KOPT-K1 (cell line): ENCODE measurements around the gene IFNLR1.

Source experiments
- H3K27ac ChIP-seq: fragments of 200-600 bp; sonication (generic); 2 replicates; pipeline ENCODE4 v1.5.1; 2016; ENCODE audit warnings: antibody characterized with exemption, mild to moderate bottlenecking, low read depth, low read length; ENCODE audit not compliant: poor library complexity, severe bottlenecking
- H3K36me3 ChIP-seq: fragments of 200-600 bp; sonication (generic); 2 replicates; pipeline ENCODE4 v1.5.1; 2017; ENCODE audit warnings: antibody characterized with exemption, mild to moderate bottlenecking, low read length, moderate library complexity; ENCODE audit not compliant: insufficient read depth
- H3K9me3 ChIP-seq: fragments of 200-600 bp; sonication (generic); 2 replicates; pipeline ENCODE4 v1.5.1; 2017; ENCODE audit warnings: antibody characterized with exemption, low read length, mild to moderate bottlenecking; ENCODE audit not compliant: insufficient read depth, poor library complexity, severe bottlenecking

The IFNLR1 gene

GRCh38 chr1:24134376-24134775, 52.7 kb downstream of the IFNLR1 start:
- H3K27ac ChIP-seq: no peak overlapping the region
- peaks cover 13% of the 10 kb centered on the region for H3K9me3 ChIP-seq
- no peaks in the 10 kb centered on the region for H3K36me3 ChIP-seq

- H3K9me3 ChIP-seq: peaks cover 13% of the 10 kb centered on the region
- H3K27ac ChIP-seq: no peak overlapping the region
- H3K36me3 ChIP-seq: no peaks in the 10 kb centered on the region
These were observed 53.3 kb downstream of the IFNLR1 start for GRCh38 chr1:24133819-24134218.

- Histone ChIP-seq H3K27ac (no peak overlapping the region), H3K9me3 (peaks cover 13% of the 10 kb centered on the region), H3K36me3 (no peaks in the 10 kb centered on the region)
These were observed 56.7 kb downstream of the IFNLR1 start for GRCh38 chr1:24130385-24130784.

GRCh38 chr1:24127801-24128363, 59.2 kb downstream of the IFNLR1 start:
- Histone ChIP-seq H3K9me3 (peaks cover 13% of the 10 kb centered on the region), H3K36me3 (no peaks in the 10 kb centered on the region), H3K27ac (no peak overlapping the region)

- Histone ChIP-seq H3K9me3 (peaks cover 13% of the 10 kb centered on the region), H3K27ac (no peak overlapping the region), H3K36me3 (no peaks in the 10 kb centered on the region)
These were observed 59.8 kb downstream of the IFNLR1 start for GRCh38 chr1:24127134-24127800.

GRCh38 chr1:24126672-24127023, 60.4 kb downstream of the IFNLR1 start:
- Histone ChIP-seq H3K27ac (no peak overlapping the region), H3K36me3 (no peaks in the 10 kb centered on the region), H3K9me3 (peaks cover 13% of the 10 kb centered on the region)

- Histone ChIP-seq H3K36me3 (no peaks in the 10 kb centered on the region), H3K27ac (no peak overlapping the region), H3K9me3 (peaks cover 13% of the 10 kb centered on the region)
These were observed 60.9 kb downstream of the IFNLR1 start for GRCh38 chr1:24126018-24126671.

GRCh38 chr1:24125456-24125855, 61.6 kb downstream of the IFNLR1 start:
- H3K9me3 ChIP-seq: peaks cover 9% of the 10 kb centered on the region
- H3K27ac ChIP-seq: no peak overlapping the region
- H3K36me3 ChIP-seq: no peaks in the 10 kb centered on the region

- H3K9me3 ChIP-seq: peaks cover 4% of the 10 kb centered on the region
- H3K27ac ChIP-seq: no peak overlapping the region
- no peaks in the 10 kb centered on the region for H3K36me3 ChIP-seq
These were observed 62.1 kb downstream of the IFNLR1 start for GRCh38 chr1:24124980-24125379.

- Histone ChIP-seq H3K9me3 (no peaks in the 10 kb centered on the region), H3K27ac (no peak overlapping the region)
These were observed 63.5 kb downstream of the IFNLR1 start for GRCh38 chr1:24123611-24124010.

GRCh38 chr1:24122776-24123175, 64.3 kb downstream of the IFNLR1 start:
- no peak overlapping the region for H3K27ac ChIP-seq
- H3K9me3 ChIP-seq: no peaks in the 10 kb centered on the region
- no peaks in the 10 kb centered on the region for H3K36me3 ChIP-seq

More at GRCh38 chr1:24123611-24124010, 63.5 kb downstream of the IFNLR1 start:
- H3K36me3 ChIP-seq: no peaks in the 10 kb centered on the region

- no peaks in the 10 kb centered on the region for H3K9me3 ChIP-seq
- H3K27ac ChIP-seq: no peak overlapping the region
- H3K36me3 ChIP-seq: no peaks in the 10 kb centered on the region
These were observed 65.7 kb downstream of the IFNLR1 start for GRCh38 chr1:24121406-24121805.

- no peaks in the 10 kb centered on the region for H3K36me3 ChIP-seq
- H3K27ac ChIP-seq: no peak overlapping the region
- no peaks in the 10 kb centered on the region for H3K9me3 ChIP-seq
These were observed 66.1 kb downstream of the IFNLR1 start for GRCh38 chr1:24120965-24121364.

- no peaks in the 10 kb centered on the region for H3K36me3 ChIP-seq
- no peaks in the 10 kb centered on the region for H3K9me3 ChIP-seq
- H3K27ac ChIP-seq: no peak overlapping the region
These were observed 67.0 kb downstream of the IFNLR1 start for GRCh38 chr1:24119859-24120756.

GRCh38 chr1:24119489-24119858, 67.6 kb downstream of the IFNLR1 start:
- H3K27ac ChIP-seq: no peak overlapping the region
- H3K9me3 ChIP-seq: no peaks in the 10 kb centered on the region
- no peaks in the 10 kb centered on the region for H3K36me3 ChIP-seq
